ENCODE measurements around the gene ACOT6.

DNA sequence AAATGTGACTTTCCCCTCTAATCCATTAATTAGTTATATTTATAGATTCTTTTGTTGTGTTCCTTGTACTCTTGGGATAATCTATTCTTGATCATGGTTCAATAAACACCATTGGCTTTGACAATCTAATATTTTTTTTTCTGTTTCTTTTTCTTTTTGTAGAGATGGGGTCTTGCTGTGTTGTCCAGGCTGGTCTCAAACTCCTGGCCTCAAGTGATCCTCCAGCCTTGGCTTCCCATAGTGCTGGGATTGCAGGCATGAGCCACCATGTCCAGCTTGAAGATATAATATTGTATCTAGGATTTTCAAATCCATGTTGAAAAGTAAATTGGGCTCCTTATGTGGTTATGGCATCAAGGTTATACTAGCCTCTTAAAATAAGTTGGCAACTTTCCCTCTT is 38.7 kb downstream of the ACOT6 start:
- TF ChIP-seq, protein P1, sequence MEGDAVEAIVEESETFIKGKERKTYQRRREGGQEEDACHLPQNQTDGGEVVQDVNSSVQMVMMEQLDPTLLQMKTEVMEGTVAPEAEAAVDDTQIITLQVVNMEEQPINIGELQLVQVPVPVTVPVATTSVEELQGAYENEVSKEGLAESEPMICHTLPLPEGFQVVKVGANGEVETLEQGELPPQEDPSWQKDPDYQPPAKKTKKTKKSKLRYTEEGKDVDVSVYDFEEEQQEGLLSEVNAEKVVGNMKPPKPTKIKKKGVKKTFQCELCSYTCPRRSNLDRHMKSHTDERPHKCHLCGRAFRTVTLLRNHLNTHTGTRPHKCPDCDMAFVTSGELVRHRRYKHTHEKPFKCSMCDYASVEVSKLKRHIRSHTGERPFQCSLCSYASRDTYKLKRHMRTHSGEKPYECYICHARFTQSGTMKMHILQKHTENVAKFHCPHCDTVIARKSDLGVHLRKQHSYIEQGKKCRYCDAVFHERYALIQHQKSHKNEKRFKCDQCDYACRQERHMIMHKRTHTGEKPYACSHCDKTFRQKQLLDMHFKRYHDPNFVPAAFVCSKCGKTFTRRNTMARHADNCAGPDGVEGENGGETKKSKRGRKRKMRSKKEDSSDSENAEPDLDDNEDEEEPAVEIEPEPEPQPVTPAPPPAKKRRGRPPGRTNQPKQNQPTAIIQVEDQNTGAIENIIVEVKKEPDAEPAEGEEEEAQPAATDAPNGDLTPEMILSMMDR (IDR thresholded peaks at IDR 0.05), result no peak
- no peak for TF ChIP-seq POLR2A (IDR thresholded peaks at IDR 0.05; ENCODE audit: low read depth)
